ENCODE results near the gene TCEAL3. TPM values are rescaled to one million over a fixed set of nuclear protein-coding genes. Genes with fewer than 3 reads are reported as not detected.

TCEAL3 gene
- total and polyA plus RNA-seq, 2 experiments from 2014 or later, result 28.7 to 91.7 TPM

- Histone ChIP-seq H3K9me2 (replicated peaks; ENCODE audit: insufficient read depth) (no peaks in the 10 kb centered on the region), H3K4me3 (no peak overlapping the region), H3K4me1 (ENCODE audit: insufficient read depth) (peaks cover 16% of the 10 kb centered on the region), H3K36me3 (replicated peaks; ENCODE audit: insufficient read depth, low read depth) (no peaks in the 10 kb centered on the region), H3K79me2 (peaks cover 61% of the 10 kb centered on the region), H4K20me1 (ENCODE audit: insufficient read depth, poor library complexity, severe bottlenecking) (no peaks in the 10 kb centered on the region), H3K4me2 (no peak overlapping the region), H2AFZ (no peak overlapping the region), H3K9me3 (ENCODE audit: low read depth) (no peaks in the 10 kb centered on the region), H3K27ac (no peak overlapping the region), H3K27me3 (no peaks in the 10 kb centered on the region)
- DNase-seq (ENCODE audit: low spot score), result no peak
- TF ChIP-seq EZH2 (IDR thresholded peaks at IDR 0.05; ENCODE audit: borderline replicate concordance), result no peak
- TF ChIP-seq EZH2phosphoT487 (IDR thresholded peaks at IDR 0.05; ENCODE audit: low read depth, severe bottlenecking, unreplicated experiment), result no peak
- no peak for TF ChIP-seq CTCF (IDR thresholded peaks at IDR 0.05; ENCODE audit: poor library complexity)
Observed at GRCh38 chrX:103626855-103627254, 19.1 kb downstream of the TCEAL3 start.

GRCh38 chrX:103628386-103629317 lies 20.9 kb downstream of the TCEAL3 start, which contains the start of gene TCEAL1:
TCEAL1 (plus strand) TSS chrX:103628975; CDS start chrX:103629917, 942 bp downstream.
- peaks cover 51% of the 10 kb centered on the region for H3K79me2 ChIP-seq
- no peaks in the 10 kb centered on the region for H3K36me3 ChIP-seq (replicated peaks; ENCODE audit: insufficient read depth, low read depth)
- DNase-seq (ENCODE audit: low spot score), result peak; percentile 86
- WGBS (ENCODE audit: low lambda C conversion rate, missing lambda C conversion rate), result 8% methylated on average over 27 of the region's 32 CpGs
- H3K27me3 ChIP-seq, result no peaks in the 10 kb centered on the region
- peak within 1 kb of the TSS; percentile 88 for H3K4me3 ChIP-seq
- H3K9me3 ChIP-seq (ENCODE audit: low read depth), result no peaks in the 10 kb centered on the region
- H2AFZ ChIP-seq, result peak within 1 kb of the TSS; percentile 97
- peak within 1 kb of the TSS; percentile 80 for H3K4me2 ChIP-seq
- TF ChIP-seq EZH2phosphoT487 (IDR thresholded peaks at IDR 0.05; ENCODE audit: low read depth, severe bottlenecking, unreplicated experiment) (no peak), EZH2 (IDR thresholded peaks at IDR 0.05; ENCODE audit: borderline replicate concordance) (no peak), CTCF (IDR thresholded peaks at IDR 0.05; ENCODE audit: poor library complexity) (no peak)
- peaks cover 16% of the 10 kb centered on the region for H3K4me1 ChIP-seq (ENCODE audit: insufficient read depth)
- H3K27ac ChIP-seq, result peak within 1 kb of the TSS; percentile 99
- no peaks in the 10 kb centered on the region for H3K9me2 ChIP-seq (replicated peaks; ENCODE audit: insufficient read depth)
- no peaks in the 10 kb centered on the region for H4K20me1 ChIP-seq (ENCODE audit: insufficient read depth, poor library complexity, severe bottlenecking)

GRCh38 chrX:103629318-103630170 lies 21.8 kb downstream of the TCEAL3 start:
- Histone ChIP-seq H3K36me3 (replicated peaks; ENCODE audit: insufficient read depth, low read depth) (no peaks in the 10 kb centered on the region), H3K4me2 (peak overlapping the region; percentile 80), H3K4me3 (peak overlapping the region; percentile 88), H2AFZ (peak overlapping the region; percentile 97), H3K27me3 (no peaks in the 10 kb centered on the region), H3K79me2 (peaks cover 49% of the 10 kb centered on the region), H3K27ac (peak overlapping the region; percentile 99), H3K4me1 (ENCODE audit: insufficient read depth) (peaks cover 16% of the 10 kb centered on the region), H3K9me2 (replicated peaks; ENCODE audit: insufficient read depth) (no peaks in the 10 kb centered on the region), H3K9me3 (ENCODE audit: low read depth) (no peaks in the 10 kb centered on the region), H4K20me1 (ENCODE audit: insufficient read depth, poor library complexity, severe bottlenecking) (no peaks in the 10 kb centered on the region)
- 6% methylated on average over 44 of the region's 49 CpGs for WGBS (ENCODE audit: low lambda C conversion rate, missing lambda C conversion rate)
- DNase-seq (ENCODE audit: low spot score), result peak; percentile 89
- TF ChIP-seq EZH2phosphoT487 (IDR thresholded peaks at IDR 0.05; ENCODE audit: low read depth, severe bottlenecking, unreplicated experiment) (no peak), EZH2 (IDR thresholded peaks at IDR 0.05; ENCODE audit: borderline replicate concordance) (no peak), CTCF (IDR thresholded peaks at IDR 0.05; ENCODE audit: poor library complexity) (peak; percentile 72)

All from hepatocyte (in vitro differentiated cells).